Mucosa of descending colon (tissue), 3 donors: ENCODE data around the gene ARRDC2. TPM values are rescaled to one million over a fixed set of nuclear protein-coding genes. Genes with fewer than 3 reads are reported as not detected.

Experiments used
- ATAC-seq: fragments of 200-7000 bp; cut with Tn5 transposase; one replicate; pipeline ENCODE4 v1.9.1; 2020; ENCODE audit warnings: mild to moderate bottlenecking, moderate library complexity
- DNase-seq, 3 donors: peaks; one replicate each; pipeline ENCODE4 v3.0.0-alpha.2; 2020
- H3K36me3 ChIP-seq: fragments of 200-600 bp; one replicate; pipeline ENCODE4 v1.8.0; 2021; ENCODE audit warnings: low read depth, mild to moderate bottlenecking
- H3K4me1 ChIP-seq: fragments of 200-600 bp; one replicate; pipeline ENCODE4 v1.8.0; 2021; ENCODE audit warnings: low read depth, mild to moderate bottlenecking
- H3K4me3 ChIP-seq: fragments of 200-600 bp; one replicate; pipeline ENCODE4 v1.8.0; 2021; ENCODE audit warnings: mild to moderate bottlenecking
- H3K9me3 ChIP-seq: fragments of 200-600 bp; one replicate; pipeline ENCODE4 v1.8.0; 2021; ENCODE audit warnings: mild to moderate bottlenecking
- CTCF ChIP-seq: fragments of 200-600 bp; IDR thresholded peaks from one replicate; pipeline ENCODE4 v1.8.0; 2022; ENCODE audit warnings: antibody characterized with exemption, mild to moderate bottlenecking
- intact Hi-C, 2 donors: fragments of 100-400 bp; cut with DNase I in 1 of 2; cut with micrococcal nuclease in 1 of 2; formaldehyde crosslinking; loops; one replicate each; pipeline versions ENCODE4 v1.11.0 to v1.11.1; 2022; cut with DNase I, micrococcal nuclease
- total RNA-seq, 3 donors: library from RNA; stranded (reverse); fragmentation: NEBNext Ultra II Directional in 2 of 3; extraction: Animal tissue kit (Norgen Biotek cat#: 25700) in 2 of 3; gene quantifications; one replicate each; pipeline versions ENCODE4 v1.2.1 to v1.2.4, GENCODE V29; 2021 to 2023
- donor health status: DM: no; HTN: no; CAD: no; lungs with moderate emphysema.
- donor health status: DM: no; HTN: no; CAD: no.
- donor health status: DM: no; HTN: yes; CAD: no.

The ARRDC2 gene
- total RNA-seq, 3 donors from 2014 or later = 26.4 to 31.1 (median 30.8) TPM

- no peak for ATAC-seq
- DNase-seq = no peak
- H3K36me3 ChIP-seq = no peaks in the 10 kb centered on the region
- H3K4me3 ChIP-seq = no peak overlapping the region
- TF ChIP-seq CTCF = no peak
- intact Hi-C loops = no loop called here
- H3K4me1 ChIP-seq = peaks cover 13% of the 10 kb centered on the region
- H3K9me3 ChIP-seq = no peaks in the 10 kb centered on the region
Observed at GRCh38 chr19:18043676-18044075, 35.7 kb downstream of the ARRDC2 start.

- H3K9me3 ChIP-seq = no peaks in the 10 kb centered on the region
- no peak for TF ChIP-seq CTCF
- peak; percentile 83 to 92 (median 84) for DNase-seq
- H3K4me3 ChIP-seq = no peak overlapping the region
- intact Hi-C loops = no loop called here
- ATAC-seq = peak; percentile 92
- peaks cover 22% of the 10 kb centered on the region for H3K4me1 ChIP-seq
- no peaks in the 10 kb centered on the region for H3K36me3 ChIP-seq
Observed at GRCh38 chr19:18044825-18045304, 36.9 kb downstream of the ARRDC2 start.

GRCh38 chr19:18045307-18046050 is 37.5 kb downstream of the ARRDC2 start:
- DNase-seq (no peak), ATAC-seq (peak; percentile 4)
- Histone ChIP-seq H3K36me3 (no peaks in the 10 kb centered on the region), H3K9me3 (no peaks in the 10 kb centered on the region), H3K4me3 (no peak overlapping the region), H3K4me1 (peaks cover 22% of the 10 kb centered on the region)
- intact Hi-C loops = no loop called here
- TF ChIP-seq CTCF = no peak

GRCh38 chr19:18046059-18046718 is 38.2 kb downstream of the ARRDC2 start:
- no peaks in the 10 kb centered on the region for H3K36me3 ChIP-seq
- no peak overlapping the region for H3K4me3 ChIP-seq
- ATAC-seq (peak; percentile 24), DNase-seq (no peak)
- TF ChIP-seq CTCF = no peak
- peaks cover 22% of the 10 kb centered on the region for H3K4me1 ChIP-seq
- H3K9me3 ChIP-seq = no peaks in the 10 kb centered on the region
- intact Hi-C loops = no loop called here

GRCh38 chr19:18049385-18049784 is 41.4 kb downstream of the ARRDC2 start:
- H3K36me3 ChIP-seq = no peaks in the 10 kb centered on the region
- H3K4me3 ChIP-seq = no peak overlapping the region
- DNase-seq (peak; percentile 83 to 86 (median 86)), ATAC-seq (peak; percentile 60)
- H3K4me1 ChIP-seq = peaks cover 25% of the 10 kb centered on the region
- no peak for TF ChIP-seq CTCF
- intact Hi-C loops = no loop called here
- no peaks in the 10 kb centered on the region for H3K9me3 ChIP-seq
